ENCODE data around the gene TNFRSF8. TPM values are rescaled to one million over a fixed set of nuclear protein-coding genes. Genes with fewer than 3 reads are reported as not detected.
A peak's percentile ranks its signal among the peaks of the same experiment; 100 is the strongest.

The TNFRSF8 gene
- 33.2 and 35.1 TPM in 2 replicates for total RNA-seq

DNA sequence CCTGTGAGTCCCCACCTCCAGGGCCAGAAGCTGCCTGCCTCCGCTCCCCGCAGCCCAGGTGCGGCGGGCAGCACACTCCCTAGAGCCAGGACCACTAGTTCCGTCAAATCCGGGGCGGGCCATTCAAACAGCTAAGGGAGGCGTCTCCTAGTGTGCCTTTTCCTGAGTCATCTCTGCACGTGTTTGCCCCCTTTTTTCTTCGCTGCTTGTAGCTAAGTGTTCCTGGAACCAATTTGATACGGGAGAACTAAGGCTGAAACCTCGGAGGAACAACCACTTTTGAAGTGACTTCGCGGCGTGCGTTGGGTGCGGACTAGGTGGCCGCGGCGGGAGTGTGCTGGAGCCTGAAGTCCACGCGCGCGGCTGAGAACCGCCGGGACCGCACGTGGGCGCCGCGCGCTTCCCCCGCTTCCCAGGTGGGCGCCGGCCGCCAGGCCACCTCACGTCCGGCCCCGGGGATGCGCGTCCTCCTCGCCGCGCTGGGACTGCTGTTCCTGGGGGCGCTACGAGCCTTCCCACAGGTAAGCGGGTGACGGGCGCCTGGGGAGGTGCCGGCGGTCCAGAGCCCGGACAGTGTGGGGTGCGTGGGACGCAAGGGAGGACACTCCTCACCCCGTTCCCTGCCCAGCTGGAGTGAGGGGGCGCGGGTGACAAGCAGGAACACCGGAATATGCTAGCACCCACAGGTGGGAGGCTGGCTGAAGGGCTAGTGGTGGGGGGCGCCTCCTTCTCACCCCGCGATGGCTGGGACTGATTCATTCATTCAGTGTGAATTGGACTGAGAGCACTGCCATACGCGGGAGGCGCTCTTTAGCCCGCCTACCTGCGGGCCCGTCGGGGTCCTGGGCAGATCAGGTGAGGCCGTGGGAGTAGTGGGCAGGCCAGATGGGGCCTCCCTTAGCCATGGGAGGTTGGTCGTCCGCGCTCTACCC is at the start of gene TNFRSF8:
TNFRSF8 (plus strand) TSS at position 163 of the 932 bp plus-strand sequence; CDS start at position 459, 296 bp downstream.
- Mint-ChIP-seq H3K27ac (peak within 1 kb of the TSS; percentile 87), H3K4me3 (peak within 1 kb of the TSS; percentile 87), H3K9me3 (peaks cover 4% of the 10 kb centered on the region), H3K4me1 (peaks cover 59% of the 10 kb centered on the region), H3K36me3 (ENCODE audit: low read depth) (peaks cover 17% of the 10 kb centered on the region), H3K27me3 (peaks cover 4% of the 10 kb centered on the region)
- intact Hi-C loops (cut with micrococcal nuclease) = loop anchor here (1.0 to 10.0 kb wide), 4 partner anchors 16 to 156 kb away; no protein-coding TSS in a partner anchor
- DNase-seq = peak; percentile 82

DNA sequence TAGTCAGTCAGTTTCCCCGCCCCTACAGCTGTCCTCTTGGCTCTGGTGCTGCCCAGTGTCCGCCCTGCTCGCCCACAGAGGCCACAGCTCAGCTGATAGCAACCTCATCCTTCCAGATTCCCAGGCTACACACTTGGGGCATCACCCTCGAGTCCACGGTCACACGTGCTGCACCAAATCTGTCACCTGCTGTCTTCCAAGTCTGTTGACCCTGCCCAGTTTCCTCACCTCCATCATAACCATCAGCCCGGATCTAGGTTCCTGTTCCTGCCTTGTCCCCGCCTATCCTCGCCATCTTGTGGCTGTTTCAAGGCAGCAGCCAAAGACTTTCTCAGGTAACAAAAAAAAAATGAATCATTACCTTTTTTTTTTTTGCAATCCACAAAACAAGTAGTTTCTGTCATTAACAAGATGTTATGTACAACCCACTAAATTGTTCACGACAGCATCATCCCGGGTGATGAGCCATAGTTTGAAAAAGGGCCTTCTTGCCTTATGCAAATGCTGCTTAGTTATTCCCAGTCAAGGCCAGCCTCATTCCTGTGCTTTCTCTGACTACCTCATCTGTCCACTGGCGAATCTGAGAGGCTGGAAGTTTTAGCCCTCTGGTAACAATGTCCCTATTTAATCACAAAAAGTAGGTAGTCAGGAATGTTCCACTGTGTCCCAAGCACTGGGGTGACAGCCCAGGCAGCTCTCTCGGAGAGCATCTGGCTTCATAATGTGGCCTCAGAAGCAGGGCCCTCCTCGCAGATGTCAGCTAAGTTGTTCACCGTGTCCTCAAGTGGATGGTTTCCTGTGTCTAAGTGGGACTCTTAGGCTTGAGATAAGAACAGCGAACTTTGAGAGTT is 48.7 kb upstream of the TNFRSF8 start:
- Mint-ChIP-seq H3K36me3 (ENCODE audit: low read depth) (peaks cover 43% of the 10 kb centered on the region), H3K4me1 (peaks cover 39% of the 10 kb centered on the region), H3K27me3 (peaks cover 2% of the 10 kb centered on the region), H3K27ac (peak overlapping the region; percentile 88), H3K4me3 (peak overlapping the region; percentile 31), H3K9me3 (no peaks in the 10 kb centered on the region)
- intact Hi-C loops (cut with micrococcal nuclease) = no loop called here
- peak; percentile 68 for DNase-seq

DNA sequence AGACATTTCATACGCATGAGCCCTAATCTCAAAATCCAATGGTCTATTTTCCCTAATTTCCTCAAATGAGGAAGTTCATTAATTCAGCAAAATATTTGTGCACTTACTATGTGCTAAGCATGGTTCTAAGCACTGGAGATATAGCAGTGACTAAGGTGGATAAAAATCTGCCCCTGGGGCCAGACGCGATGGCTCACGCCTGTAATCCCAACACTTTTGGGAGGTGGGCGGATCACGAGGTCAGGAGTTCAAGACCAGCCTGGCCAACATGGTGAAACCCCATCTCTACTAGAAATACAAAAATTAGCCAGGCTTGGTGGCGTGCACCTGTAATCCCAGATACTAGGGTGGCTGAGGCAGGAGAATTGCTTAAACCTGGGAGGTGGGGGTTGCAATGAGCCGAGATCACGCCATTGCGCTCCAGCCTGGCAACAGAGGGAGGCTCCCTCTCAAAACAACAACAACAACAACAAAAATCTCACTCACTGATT is 48.1 kb upstream of the TNFRSF8 start:
- Mint-ChIP-seq H3K4me1 (peaks cover 39% of the 10 kb centered on the region), H3K36me3 (ENCODE audit: low read depth) (peaks cover 37% of the 10 kb centered on the region), H3K9me3 (no peaks in the 10 kb centered on the region), H3K27ac (peak overlapping the region; percentile 88), H3K4me3 (no peak overlapping the region), H3K27me3 (peaks cover 2% of the 10 kb centered on the region)
- no peak for DNase-seq
- intact Hi-C loops (cut with micrococcal nuclease) = no loop called here

DNA sequence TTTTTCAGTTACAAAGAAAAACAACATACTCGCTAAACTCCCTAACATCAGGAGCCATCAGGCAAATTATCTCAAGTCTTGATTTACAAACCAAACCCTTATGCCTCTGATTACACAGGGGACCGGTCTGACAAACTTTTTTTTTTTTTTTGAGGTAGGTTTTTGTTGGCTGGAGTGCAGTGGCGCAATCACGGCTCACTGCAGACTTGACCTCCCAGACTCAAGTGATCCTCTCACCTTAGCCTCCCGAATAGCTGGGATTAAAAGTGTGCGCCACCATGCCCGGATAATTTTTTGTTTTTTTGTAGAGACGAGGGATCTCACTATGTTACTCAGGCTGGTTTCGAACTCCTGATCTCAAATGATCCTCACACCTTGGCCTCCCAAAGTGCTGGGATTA is 47.6 kb upstream of the TNFRSF8 start:
- Mint-ChIP-seq H3K27ac (no peak overlapping the region), H3K4me1 (peaks cover 43% of the 10 kb centered on the region), H3K27me3 (peaks cover 2% of the 10 kb centered on the region), H3K4me3 (no peak overlapping the region), H3K9me3 (no peaks in the 10 kb centered on the region), H3K36me3 (ENCODE audit: low read depth) (peaks cover 37% of the 10 kb centered on the region)
- intact Hi-C loops (cut with micrococcal nuclease) = no loop called here
- DNase-seq = no peak

DNA sequence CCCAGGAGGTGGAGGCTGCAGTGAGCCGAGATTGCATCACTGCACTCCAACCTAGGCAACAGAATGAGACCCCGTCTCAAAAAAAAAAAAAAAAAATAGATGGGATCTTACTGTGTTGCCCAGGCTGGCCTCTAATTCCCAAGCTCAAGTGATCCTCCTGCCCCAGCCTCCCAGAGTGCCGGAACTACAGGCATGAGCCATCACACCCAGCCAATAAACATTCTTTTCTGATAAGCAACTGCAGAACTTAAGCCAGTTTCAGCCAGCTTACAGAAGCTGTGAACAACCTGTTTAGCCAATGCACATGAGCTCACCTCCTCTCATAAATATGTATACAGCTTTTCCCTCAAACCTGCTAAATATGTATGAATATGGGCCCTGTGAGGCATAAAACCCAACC is 46.9 kb upstream of the TNFRSF8 start:
- H3K27ac Mint-ChIP-seq = peak overlapping the region; percentile 74
- no peak overlapping the region for H3K4me3 Mint-ChIP-seq
- no peaks in the 10 kb centered on the region for H3K9me3 Mint-ChIP-seq
- no peak for DNase-seq
- H3K4me1 Mint-ChIP-seq = peaks cover 43% of the 10 kb centered on the region
- peaks cover 32% of the 10 kb centered on the region for H3K36me3 Mint-ChIP-seq (ENCODE audit: low read depth)
- H3K27me3 Mint-ChIP-seq = peaks cover 2% of the 10 kb centered on the region
- intact Hi-C loops (cut with micrococcal nuclease) = no loop called here

DNA sequence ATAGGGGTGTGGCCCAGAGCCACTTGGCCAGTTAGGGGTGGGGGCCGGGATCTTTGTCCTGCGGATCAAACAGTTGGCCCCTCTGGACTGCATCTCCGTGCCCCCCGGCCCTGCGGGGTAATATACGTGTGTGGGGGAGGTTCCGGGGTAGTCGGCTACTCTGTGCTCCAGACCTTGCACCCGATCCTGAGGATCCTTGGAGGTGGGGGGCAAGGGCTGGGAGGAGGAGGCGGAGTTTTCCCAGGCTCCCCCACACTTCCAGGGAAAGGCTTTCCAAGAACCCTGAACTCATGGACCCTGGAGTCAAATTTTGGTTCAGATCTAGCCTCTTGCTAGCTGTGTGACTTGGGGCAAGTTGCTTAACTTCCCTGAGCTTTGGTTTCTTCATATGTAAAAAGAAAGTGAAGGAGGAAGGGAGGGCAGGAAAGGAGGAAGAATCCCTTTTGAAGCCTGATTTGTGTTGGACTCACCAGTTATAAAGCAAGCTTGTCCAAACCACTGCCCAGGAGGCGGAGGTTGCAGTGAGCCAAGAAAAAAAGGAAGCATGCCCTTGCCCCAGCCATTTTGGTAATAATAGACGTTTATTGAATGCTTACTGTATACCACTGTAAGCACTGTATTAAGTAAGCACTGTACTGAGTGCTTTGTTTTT is 43.1 kb upstream of the TNFRSF8 start:
- Mint-ChIP-seq H3K27me3 (peaks cover 2% of the 10 kb centered on the region), H3K27ac (peak overlapping the region; percentile 72), H3K9me3 (no peaks in the 10 kb centered on the region), H3K4me1 (peaks cover 16% of the 10 kb centered on the region), H3K36me3 (ENCODE audit: low read depth) (peaks cover 36% of the 10 kb centered on the region), H3K4me3 (peak overlapping the region; percentile 91)
- DNase-seq = no peak
- intact Hi-C loops (cut with micrococcal nuclease) = loop anchor here (1.0 to 2.0 kb wide), 4 partner anchors 27 to 111 kb away; partner anchors contain the start of gene MFN2

DNA sequence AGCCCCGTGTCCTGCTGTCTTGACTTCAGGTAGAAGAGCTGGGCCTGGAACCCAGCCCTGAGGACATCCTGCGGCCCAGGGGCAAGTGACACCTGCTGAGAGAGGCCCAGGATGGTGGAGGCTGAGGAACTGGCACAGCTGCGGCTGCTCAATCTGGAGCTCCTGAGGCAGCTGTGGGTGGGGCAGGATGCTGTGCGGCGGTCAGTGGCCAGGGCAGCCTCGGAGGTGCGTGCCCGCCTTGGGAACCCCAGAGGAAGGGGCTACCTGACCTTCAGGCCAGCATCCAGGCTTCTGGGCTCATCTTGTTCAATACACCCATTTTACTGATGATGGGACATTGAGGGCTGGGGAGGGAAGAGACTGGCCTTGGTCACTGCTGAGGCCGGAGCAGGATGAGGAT is 41.5 kb upstream of the TNFRSF8 start:
- H3K4me1 Mint-ChIP-seq = peaks cover 14% of the 10 kb centered on the region
- no peaks in the 10 kb centered on the region for H3K9me3 Mint-ChIP-seq
- DNase-seq = no peak
- intact Hi-C loops (cut with micrococcal nuclease) = no loop called here
- no peak overlapping the region for H3K27ac Mint-ChIP-seq
- peaks cover 2% of the 10 kb centered on the region for H3K27me3 Mint-ChIP-seq
- peak overlapping the region; percentile 30 for H3K4me3 Mint-ChIP-seq
- H3K36me3 Mint-ChIP-seq (ENCODE audit: low read depth) = peaks cover 46% of the 10 kb centered on the region

DNA sequence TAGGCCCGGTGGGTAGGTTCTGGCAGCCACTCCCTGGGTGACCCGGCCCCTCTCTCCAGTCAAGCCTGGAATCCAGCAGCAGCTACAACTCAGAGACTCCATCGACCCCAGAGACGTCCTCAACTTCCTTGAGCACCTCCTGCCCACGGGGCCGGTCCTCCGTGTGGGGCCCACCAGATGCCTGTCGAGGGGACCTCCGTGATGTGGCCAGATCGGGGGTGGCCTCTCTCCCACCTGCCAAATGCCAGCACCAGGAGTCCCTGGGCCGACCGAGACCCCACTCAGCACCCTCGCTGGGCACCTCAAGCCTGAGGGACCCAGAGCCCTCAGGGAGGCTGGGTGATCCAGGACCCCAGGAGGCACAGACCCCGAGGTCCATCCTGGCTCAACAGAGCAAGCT is 41.1 kb upstream of the TNFRSF8 start:
- no peak for DNase-seq
- Mint-ChIP-seq H3K4me3 (peak overlapping the region; percentile 30), H3K9me3 (no peaks in the 10 kb centered on the region), H3K27me3 (peaks cover 2% of the 10 kb centered on the region), H3K4me1 (peaks cover 14% of the 10 kb centered on the region), H3K27ac (no peak overlapping the region), H3K36me3 (ENCODE audit: low read depth) (peaks cover 48% of the 10 kb centered on the region)
- intact Hi-C loops (cut with micrococcal nuclease) = no loop called here

DNA sequence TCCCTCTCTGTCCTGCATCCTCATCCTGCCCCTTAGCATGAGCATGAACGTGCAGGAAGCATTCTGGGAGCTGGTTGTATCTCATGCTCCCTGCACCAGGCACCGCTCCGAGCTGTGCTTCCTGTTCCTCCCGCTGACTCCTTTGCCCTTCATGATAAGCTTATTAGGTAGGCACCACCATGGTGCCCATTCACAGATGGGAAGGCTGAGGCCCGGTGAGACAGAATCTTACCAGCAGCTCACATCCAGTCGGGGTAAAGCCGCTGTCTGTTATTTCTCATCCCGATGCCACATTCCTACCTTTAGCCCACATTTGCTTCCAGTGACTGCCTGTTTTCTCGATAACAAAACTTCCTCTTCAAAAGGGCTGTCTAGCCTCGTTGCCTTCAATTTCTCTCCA is 36.5 kb upstream of the TNFRSF8 start:
- intact Hi-C loops (cut with micrococcal nuclease) = no loop called here
- Mint-ChIP-seq H3K27me3 (no peaks in the 10 kb centered on the region), H3K36me3 (ENCODE audit: low read depth) (peaks cover 56% of the 10 kb centered on the region), H3K9me3 (no peaks in the 10 kb centered on the region), H3K4me3 (peak overlapping the region; percentile 34), H3K4me1 (peaks cover 8% of the 10 kb centered on the region), H3K27ac (peak overlapping the region; percentile 71)
- no peak for DNase-seq

DNA sequence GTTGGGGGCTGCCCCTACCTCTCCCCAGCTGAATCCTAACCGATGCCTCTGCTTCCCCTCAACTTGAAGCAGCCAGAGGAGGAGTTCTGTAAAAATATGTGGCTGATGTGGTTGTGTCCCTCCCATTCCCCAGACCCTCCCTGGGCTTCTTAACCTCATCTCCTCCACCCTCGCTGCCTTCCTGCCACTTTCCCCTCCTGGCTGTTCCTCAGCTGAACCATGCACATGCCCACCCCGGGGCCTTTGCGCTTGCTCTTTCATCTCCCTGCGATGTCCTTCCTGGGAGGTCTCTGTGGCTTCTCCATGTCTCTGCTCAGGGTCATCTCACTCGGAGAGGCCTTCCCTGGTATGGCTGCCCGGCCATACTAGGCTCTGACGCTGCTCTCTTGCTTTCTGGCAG is 34.9 kb upstream of the TNFRSF8 start:
- DNase-seq = no peak
- Mint-ChIP-seq H3K27me3 (no peaks in the 10 kb centered on the region), H3K9me3 (no peaks in the 10 kb centered on the region), H3K27ac (no peak overlapping the region), H3K4me3 (no peak overlapping the region), H3K36me3 (ENCODE audit: low read depth) (peaks cover 53% of the 10 kb centered on the region), H3K4me1 (peaks cover 8% of the 10 kb centered on the region)
- intact Hi-C loops (cut with micrococcal nuclease) = no loop called here

DNA sequence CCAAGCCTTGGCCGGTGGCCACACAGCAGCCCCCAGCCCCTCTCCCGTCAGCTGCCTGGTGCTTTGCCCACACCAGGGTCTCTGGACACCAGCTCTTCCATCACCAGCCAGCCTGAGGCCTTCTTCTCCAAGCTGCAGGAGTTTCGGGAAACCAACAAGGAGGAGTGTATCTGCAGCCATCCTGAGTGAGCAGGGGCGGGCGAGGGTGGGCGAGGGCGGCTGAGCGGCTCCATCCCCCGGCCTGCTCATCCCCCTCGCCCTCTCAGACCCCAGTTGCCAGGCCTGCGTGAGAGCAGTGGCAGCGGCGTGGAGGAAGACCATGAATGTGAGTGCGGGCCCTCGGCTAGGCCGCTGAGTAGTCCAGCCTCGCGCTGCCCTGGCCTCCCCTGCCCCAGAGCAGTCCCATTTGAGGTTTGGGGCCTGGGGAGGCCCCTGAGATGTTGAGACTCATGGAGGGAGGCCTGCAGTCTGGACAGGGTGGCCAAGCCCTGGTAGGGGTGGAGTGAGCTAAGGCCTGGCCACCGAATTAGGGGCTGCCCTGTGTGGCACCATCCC is 34.1 kb upstream of the TNFRSF8 start:
- Mint-ChIP-seq H3K9me3 (no peaks in the 10 kb centered on the region), H3K36me3 (ENCODE audit: low read depth) (peaks cover 47% of the 10 kb centered on the region), H3K4me1 (peaks cover 6% of the 10 kb centered on the region), H3K27me3 (no peaks in the 10 kb centered on the region), H3K27ac (no peak overlapping the region), H3K4me3 (no peak overlapping the region)
- intact Hi-C loops (cut with micrococcal nuclease) = no loop called here
- no peak for DNase-seq

DNA sequence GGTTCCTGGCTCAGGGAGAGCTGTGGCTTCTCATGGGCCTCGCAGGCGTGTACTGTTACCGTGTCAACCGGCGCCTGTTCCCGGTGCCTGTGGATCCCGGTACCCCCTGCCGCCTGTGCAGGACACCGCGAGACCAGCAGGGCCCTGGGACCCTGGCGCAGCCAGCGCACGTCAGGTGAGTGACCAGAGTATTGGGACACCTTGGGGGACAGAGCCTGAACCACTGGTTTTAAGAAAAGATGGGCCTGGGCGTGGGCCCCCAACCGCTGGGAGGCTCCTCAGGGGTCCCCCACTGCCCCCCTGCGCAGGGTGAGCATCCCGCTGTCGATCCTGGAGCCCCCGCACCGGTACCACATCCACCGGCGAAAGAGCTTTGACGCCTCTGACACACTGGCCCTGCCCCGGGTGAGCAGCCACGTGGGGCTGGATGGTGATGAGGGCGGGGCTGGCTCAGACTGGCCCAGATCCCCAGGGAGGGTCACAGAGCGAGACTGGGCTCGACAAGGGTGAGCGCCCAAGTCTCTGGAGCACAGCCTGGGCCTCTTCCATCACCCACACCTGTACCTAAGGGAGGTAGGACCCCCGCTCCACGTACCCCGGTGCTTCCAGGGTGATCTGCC is 33.3 kb upstream of the TNFRSF8 start:
- Mint-ChIP-seq H3K36me3 (ENCODE audit: low read depth) (peaks cover 39% of the 10 kb centered on the region), H3K27me3 (no peaks in the 10 kb centered on the region), H3K4me3 (no peak overlapping the region), H3K9me3 (no peaks in the 10 kb centered on the region), H3K27ac (no peak overlapping the region), H3K4me1 (peaks cover 4% of the 10 kb centered on the region)
- no peak for DNase-seq
- intact Hi-C loops (cut with micrococcal nuclease) = no loop called here

Measured in activated CD4-positive, alpha-beta T cell treated with anti-CD3 and anti-CD28 coated beads, Interleukin-2, amount 10 ng/mL, durations not matched to agents 24 days and 14 days (primary cell).